HepG2 (cell line): Measurements from ENCODE around the gene DPEP3. TPM values are rescaled to one million over a fixed set of nuclear protein-coding genes. Genes with fewer than 3 reads are reported as not detected.

Source experiments
- AKAP8 ChIP-seq: sonication (generic); formaldehyde crosslinking; IDR thresholded peaks from 2 replicates; pipeline ENCODE4 v1.5.1; 2020; ENCODE audit warnings: mild to moderate bottlenecking, missing genetic modification reagents
- CBX2 ChIP-seq, 2 experiments: fragments of 200-600 bp in 1 of 2; sonication (generic); formaldehyde crosslinking in 1 of 2; IDR thresholded peaks; 2 replicates each; pipeline versions ENCODE4 v1.7.0 to v1.8.1; 2018 to 2022; ENCODE audit warnings: low read depth in 2 of 2, low read length in 1 of 2, mild to moderate bottlenecking in 1 of 2, missing genetic modification reagents in 1 of 2
- FOSL2 ChIP-seq: sonication (generic); formaldehyde crosslinking; IDR thresholded peaks from 2 replicates; pipeline ENCODE4 v1.4.0; 2020; ENCODE audit warnings: missing genetic modification reagents
- HHEX ChIP-seq: IDR thresholded peaks from 2 replicates; pipeline ENCODE4 v1.6.1; 2016; ENCODE audit warnings: control low read depth
- POLR2AphosphoS2 ChIP-seq: IDR thresholded peaks from 2 replicates; pipeline ENCODE4 v1.6.1; 2011; ENCODE audit warnings: low read depth, low read length, improper control_type of control experiment
- RARA ChIP-seq: IDR thresholded peaks from 2 replicates; pipeline ENCODE4 v1.6.1; 2016; ENCODE audit warnings: missing genetic modification reagents, missing compliant biosample characterization
- RNF2 ChIP-seq: fragments of 450-650 bp; conservative IDR thresholded peaks from 2 replicates; pipeline ENCODE4 v1.6.1; 2016; ENCODE audit warnings: low read depth
- SOX13 ChIP-seq, 3 experiments: fragments of 450-650 bp in 1 of 3; sonication (generic) in 1 of 3; formaldehyde crosslinking in 1 of 3; IDR thresholded peaks in 2 of 3; conservative IDR thresholded peaks in 1 of 3; 2 replicates each; pipeline versions ENCODE4 v1.5.0 to v1.6.1; 2016 to 2020; ENCODE audit warnings: antibody characterized with exemption in 1 of 3, mild to moderate bottlenecking in 1 of 3, missing compliant biosample characterization in 1 of 3, missing genetic modification reagents in 1 of 3, moderate library complexity in 1 of 3
- SP4 ChIP-seq: sonication (generic); formaldehyde crosslinking; IDR thresholded peaks from 2 replicates; pipeline ENCODE4 v1.8.1; 2023; ENCODE audit warnings: mild to moderate bottlenecking, missing genetic modification reagents
- U2AF2 ChIP-seq: fragments of 200-400 bp; formaldehyde crosslinking; IDR thresholded peaks from 2 replicates; pipeline ENCODE4 v1.6.1; 2017; ENCODE audit warnings: low read depth, mild to moderate bottlenecking, low read length
- UBTF ChIP-seq: sonication (generic); formaldehyde crosslinking; IDR thresholded peaks from 2 replicates; pipeline ENCODE4 v1.4.0; 2020; ENCODE audit warnings: mild to moderate bottlenecking, missing genetic modification reagents
- XBP1 ChIP-seq: sonication (generic); formaldehyde crosslinking; IDR thresholded peaks from 2 replicates; pipeline ENCODE4 v1.5.0; 2020; ENCODE audit warnings: missing genetic modification reagents
- ZFP90 ChIP-seq: sonication (generic); formaldehyde crosslinking; IDR thresholded peaks from 2 replicates; pipeline ENCODE4 v1.8.0; 2022; ENCODE audit warnings: missing genetic modification reagents, mild to moderate bottlenecking, inconsistent platforms, borderline replicate concordance
- ZFX ChIP-seq: sonication (generic); formaldehyde crosslinking; IDR thresholded peaks from 2 replicates; pipeline ENCODE4 v1.4.0; 2020; ENCODE audit warnings: mild to moderate bottlenecking, low read depth, missing genetic modification reagents, moderate library complexity
- ZHX1 ChIP-seq: sonication (generic); formaldehyde crosslinking; IDR thresholded peaks from 2 replicates; pipeline ENCODE4 v1.8.1; 2022; ENCODE audit warnings: low read depth, mild to moderate bottlenecking, missing genetic modification reagents
- ZNF121 ChIP-seq: sonication (generic); formaldehyde crosslinking; IDR thresholded peaks from 2 replicates; pipeline ENCODE4 v1.5.0; 2020; ENCODE audit warnings: mild to moderate bottlenecking, missing genetic modification reagents
- ZNF205 ChIP-seq: IDR thresholded peaks from 2 replicates; pipeline ENCODE4 v1.6.1; 2018; ENCODE audit warnings: missing biosample characterization, missing genetic modification reagents
- ZNF256 ChIP-seq: sonication (generic); formaldehyde crosslinking; conservative IDR thresholded peaks from 2 replicates; pipeline ENCODE4 v1.4.0; 2020; ENCODE audit warnings: missing genetic modification reagents
- ZNF350 ChIP-seq: sonication (generic); formaldehyde crosslinking; IDR thresholded peaks from 2 replicates; pipeline ENCODE4 v1.4.0; 2020; ENCODE audit warnings: mild to moderate bottlenecking, low read depth, missing genetic modification reagents, borderline replicate concordance
- ZNF496 ChIP-seq: sonication (generic); formaldehyde crosslinking; IDR thresholded peaks from 2 replicates; pipeline ENCODE4 v1.8.1; 2023; ENCODE audit warnings: mild to moderate bottlenecking, moderate library complexity, missing genetic modification reagents; ENCODE audit not compliant: insufficient replicate concordance
- ZNF746 ChIP-seq: sonication (generic); formaldehyde crosslinking; IDR thresholded peaks from 2 replicates; pipeline ENCODE4 v1.8.0; 2022; ENCODE audit warnings: mild to moderate bottlenecking, missing genetic modification reagents
- ZNF772 ChIP-seq: sonication (generic); formaldehyde crosslinking; IDR thresholded peaks from 2 replicates; pipeline ENCODE4 v1.5.0; 2020; ENCODE audit warnings: mild to moderate bottlenecking, missing genetic modification reagents
- ZNF790 ChIP-seq: sonication (generic); formaldehyde crosslinking; IDR thresholded peaks from 2 replicates; pipeline ENCODE4 v1.8.0; 2022; ENCODE audit warnings: missing genetic modification reagents, mild to moderate bottlenecking, borderline replicate concordance
- polyA plus RNA-seq, 8 experiments: library from polyadenylated mRNA; depleted of rRNA in 3 of 8; stranded (reverse) in 7 of 8; unstranded in 1 of 8; fragments of >200 nt; fragmentation: Illumina TruSeq in 4 of 8; extraction: Trizol in 4 of 8; gene quantifications; 2 replicates each; pipeline versions ENCODE4 v1.2.1 to v1.2.3, GENCODE V29; 2011 to 2016; ENCODE audit warnings: low read depth in 4 of 8, missing spikeins in 1 of 8, mixed read lengths in 1 of 8; ENCODE audit not compliant: insufficient read depth in 1 of 8
- total RNA-seq, 5 experiments: library from RNA; depleted of rRNA; stranded (reverse); fragments of >200 nt; fragmentation: Illumina TruSeq; extraction: Trizol; gene quantifications; 2 replicates each; pipeline ENCODE4 v1.2.3, GENCODE V29; 2016; ENCODE audit warnings: low read depth in 1 of 5

The DPEP3 gene
- total and polyA plus RNA-seq, 2 of the 13 experiments (the other 11 are each of a cell fraction or from before 2014, with no cell fraction given): not detected

- TF ChIP-seq ZNF790 (CRISPR knock-in tag) (peak; percentile 68; the same call in 1 of the 2 replicates), U2AF2 (0 out of 2 replicates have a peak, but pooled peaks have one; percentile 23), ZNF496 (no peak), RNF2 (no peak), XBP1 (no peak), ZFP90 (CRISPR knock-in tag) (peak; percentile 17; the same call in 1 of the 2 replicates), POLR2AphosphoS2 (peak; percentile 86), FOSL2 (0 out of 2 replicates have a peak, but pooled peaks have one; percentile 12), RARA (CRISPR knock-in tag) (no peak), ZNF205 (CRISPR knock-in tag) (peak; percentile 31; the same call in 1 of the 2 replicates), ZNF746 (CRISPR knock-in tag) (peak; percentile 41; the same call in 1 of the 2 replicates), SOX13 (IDR thresholded peaks at IDR 0.05) (no peak), SOX13 (CRISPR knock-in tag; conservative IDR thresholded peaks at IDR 0.05 in 1 of 2, IDR thresholded peaks at IDR 0.05 in 1 of 2) (peak in 1 of 2 experiments; percentile 42; a peak in 1 of 4 replicates), CBX2 (IDR thresholded peaks at IDR 0.05; ENCODE audit: low read depth, low read length) (no peak), CBX2 (CRISPR knock-in tag; IDR thresholded peaks at IDR 0.05; ENCODE audit: low read depth) (peak; percentile 39; the same call in 1 of the 2 replicates), ZNF256 (CRISPR knock-in tag) (no peak), ZHX1 (no peak; the same call in none of the 2 replicates), ZFX (CRISPR knock-in tag) (peak; percentile 81; the same call in 1 of the 2 replicates), ZNF772 (CRISPR knock-in tag) (peak; percentile 40; the same call in 1 of the 2 replicates), ZNF350 (CRISPR knock-in tag) (peak; percentile 82), UBTF (CRISPR knock-in tag) (peak; percentile 73), SP4 (CRISPR knock-in tag) (peak; percentile 51), AKAP8 (peak; percentile 59; the same call in 1 of the 2 replicates), ZNF121 (peak; percentile 98), HHEX (CRISPR knock-in tag) (no peak)
Measured at GRCh38 chr16:67943619-67944504, 36.4 kb downstream of the DPEP3 start, which contains the start of gene LCAT (continued).
